Lower lobe of right lung (tissue), 2 donors: ENCODE results near the gene SPHK2. TPM values are rescaled to one million over a fixed set of nuclear protein-coding genes. Genes with fewer than 3 reads are reported as not detected.

ENCODE experiments used
- ATAC-seq, 2 donors: fragments of 200-7000 bp; cut with Tn5 transposase; one replicate each; pipeline ENCODE4 v1.9.1; 2020 to 2022; ENCODE audit warnings: mild to moderate bottlenecking in 2 of 2, moderate library complexity in 2 of 2
- DNase-seq: peaks from one replicate; pipeline ENCODE4 v3.0.0-alpha.2; 2020
- H3K27ac ChIP-seq: fragments of 200-600 bp; one replicate; pipeline ENCODE4 v1.8.0; 2022
- H3K27me3 ChIP-seq: fragments of 200-600 bp; one replicate; pipeline ENCODE4 v1.8.0; 2022; ENCODE audit warnings: low read depth
- H3K36me3 ChIP-seq: fragments of 200-600 bp; one replicate; pipeline ENCODE4 v1.8.0; 2022; ENCODE audit warnings: mild to moderate bottlenecking
- H3K4me1 ChIP-seq: fragments of 200-600 bp; one replicate; pipeline ENCODE4 v1.8.0; 2022
- H3K4me3 ChIP-seq: fragments of 200-600 bp; one replicate; pipeline ENCODE4 v1.8.0; 2022; ENCODE audit warnings: mild to moderate bottlenecking
- H3K9me3 ChIP-seq: fragments of 200-600 bp; one replicate; pipeline ENCODE4 v1.8.0; 2022
- intact Hi-C: fragments of 100-400 bp; cut with DNase I; formaldehyde crosslinking; loops from one replicate; pipeline ENCODE4 v1.11.0; 2022
- total RNA-seq: library from RNA; stranded (reverse); fragmentation: NEBNext Ultra II Directional; extraction: Animal tissue kit (Norgen Biotek cat#: 25700); gene quantifications from one replicate; pipeline ENCODE4 v1.2.1, GENCODE V29; 2021
- TF ChIP-seq, protein P1 (sequence below): fragments of 200-600 bp; IDR thresholded peaks from one replicate; pipeline ENCODE4 v1.8.0; 2022; ENCODE audit warnings: antibody characterized with exemption, mild to moderate bottlenecking
- donor health status: DM: no; HTN: yes; CAD: no; lungs with severe emphysema.

SPHK2 gene
- total RNA-seq, 1 donor from 2014 or later: 23.8 TPM

- TF ChIP-seq, protein P1, sequence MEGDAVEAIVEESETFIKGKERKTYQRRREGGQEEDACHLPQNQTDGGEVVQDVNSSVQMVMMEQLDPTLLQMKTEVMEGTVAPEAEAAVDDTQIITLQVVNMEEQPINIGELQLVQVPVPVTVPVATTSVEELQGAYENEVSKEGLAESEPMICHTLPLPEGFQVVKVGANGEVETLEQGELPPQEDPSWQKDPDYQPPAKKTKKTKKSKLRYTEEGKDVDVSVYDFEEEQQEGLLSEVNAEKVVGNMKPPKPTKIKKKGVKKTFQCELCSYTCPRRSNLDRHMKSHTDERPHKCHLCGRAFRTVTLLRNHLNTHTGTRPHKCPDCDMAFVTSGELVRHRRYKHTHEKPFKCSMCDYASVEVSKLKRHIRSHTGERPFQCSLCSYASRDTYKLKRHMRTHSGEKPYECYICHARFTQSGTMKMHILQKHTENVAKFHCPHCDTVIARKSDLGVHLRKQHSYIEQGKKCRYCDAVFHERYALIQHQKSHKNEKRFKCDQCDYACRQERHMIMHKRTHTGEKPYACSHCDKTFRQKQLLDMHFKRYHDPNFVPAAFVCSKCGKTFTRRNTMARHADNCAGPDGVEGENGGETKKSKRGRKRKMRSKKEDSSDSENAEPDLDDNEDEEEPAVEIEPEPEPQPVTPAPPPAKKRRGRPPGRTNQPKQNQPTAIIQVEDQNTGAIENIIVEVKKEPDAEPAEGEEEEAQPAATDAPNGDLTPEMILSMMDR: no peak
- no peaks in the 10 kb centered on the region for H3K27me3 ChIP-seq
- intact Hi-C loops: no loop called here
These were observed 46.5 kb downstream of the SPHK2 start for GRCh38 chr19:48665786-48666185.

GRCh38 chr19:48668332-48668731 lies 49.0 kb downstream of the SPHK2 start:
- no peaks in the 10 kb centered on the region for H3K4me1 ChIP-seq
- ATAC-seq: no peak

More at GRCh38 chr19:48665786-48666185, 46.5 kb downstream of the SPHK2 start:
- no peaks in the 10 kb centered on the region for H3K9me3 ChIP-seq
- DNase-seq (no peak), ATAC-seq (no peak)
- no peak overlapping the region for H3K27ac ChIP-seq
- no peak overlapping the region for H3K4me3 ChIP-seq
- H3K36me3 ChIP-seq: no peaks in the 10 kb centered on the region
- H3K4me1 ChIP-seq: peaks cover 6% of the 10 kb centered on the region

GRCh38 chr19:48668761-48669160 lies 49.5 kb downstream of the SPHK2 start:
- intact Hi-C loops: no loop called here
- DNase-seq (no peak), ATAC-seq (no peak)
- Histone ChIP-seq H3K4me1 (no peaks in the 10 kb centered on the region), H3K27me3 (no peaks in the 10 kb centered on the region), H3K9me3 (no peaks in the 10 kb centered on the region), H3K36me3 (no peaks in the 10 kb centered on the region), H3K27ac (no peak overlapping the region), H3K4me3 (no peak overlapping the region)
- TF ChIP-seq, protein P1: no peak

More at GRCh38 chr19:48668332-48668731, 49.0 kb downstream of the SPHK2 start:
- Histone ChIP-seq H3K27me3 (no peaks in the 10 kb centered on the region), H3K9me3 (no peaks in the 10 kb centered on the region), H3K27ac (no peak overlapping the region), H3K36me3 (no peaks in the 10 kb centered on the region), H3K4me3 (no peak overlapping the region)
- DNase-seq: no peak
- intact Hi-C loops: no loop called here
- TF ChIP-seq, protein P1: no peak

GRCh38 chr19:48669903-48670668 lies 50.8 kb downstream of the SPHK2 start:
- TF ChIP-seq, protein P1: no peak
- ATAC-seq (no peak), DNase-seq (no peak)
- peaks cover 3% of the 10 kb centered on the region for H3K4me1 ChIP-seq
- no peak overlapping the region for H3K27ac ChIP-seq
- intact Hi-C loops: no loop called here
- no peaks in the 10 kb centered on the region for H3K27me3 ChIP-seq
- no peaks in the 10 kb centered on the region for H3K9me3 ChIP-seq
- no peaks in the 10 kb centered on the region for H3K36me3 ChIP-seq
- H3K4me3 ChIP-seq: no peak overlapping the region

DNA sequence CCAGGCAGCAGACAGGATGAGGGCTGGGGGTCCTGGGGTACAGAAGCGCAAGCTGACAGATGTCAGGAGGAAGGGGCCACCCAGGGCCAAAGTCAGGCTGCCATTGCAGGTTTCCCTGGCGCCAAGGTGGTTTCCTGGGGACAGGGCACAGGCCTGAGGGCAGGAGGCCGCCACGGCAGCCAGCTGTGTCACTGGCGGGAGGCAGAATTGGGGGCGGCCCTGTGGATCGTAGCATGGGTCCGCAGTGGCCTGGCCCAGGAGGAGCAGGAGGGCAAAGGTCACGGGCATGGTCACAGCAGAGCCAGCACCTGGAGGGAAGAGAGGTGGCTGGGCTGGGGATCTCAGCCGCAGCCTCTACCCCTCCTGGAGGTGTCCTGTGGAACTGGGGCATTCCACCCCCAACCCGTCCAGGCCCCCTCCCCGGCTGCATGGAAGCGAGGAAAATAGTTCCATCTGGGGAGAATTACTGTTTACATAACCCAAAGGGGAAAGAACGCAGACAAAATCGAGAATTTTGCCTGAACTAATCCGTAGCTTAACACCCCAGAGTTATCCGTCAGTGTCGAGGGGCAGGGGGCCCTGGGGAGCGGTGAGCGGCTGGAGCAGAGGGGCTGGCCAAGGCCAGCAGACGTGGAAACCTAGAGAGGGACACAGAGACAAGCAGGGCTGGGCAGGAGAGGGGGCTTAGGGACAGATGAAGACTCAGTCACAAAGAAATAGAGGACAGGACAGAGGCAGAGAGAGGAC lies 51.6 kb downstream of the SPHK2 start:
- no peak for ATAC-seq
- TF ChIP-seq, protein P1: no peak
- no peaks in the 10 kb centered on the region for H3K36me3 ChIP-seq
- H3K4me1 ChIP-seq: peaks cover 9% of the 10 kb centered on the region
- no peak for DNase-seq
- H3K9me3 ChIP-seq: no peaks in the 10 kb centered on the region
- no peak overlapping the region for H3K27ac ChIP-seq
- H3K27me3 ChIP-seq: no peaks in the 10 kb centered on the region
- H3K4me3 ChIP-seq: no peak overlapping the region
- intact Hi-C loops: no loop called here
